Loucy (cell line): Measurements from ENCODE around the gene RUSF1.

ENCODE experiments used
- CTCF ChIP-seq: fragments of 200-600 bp; sonication (generic); conservative IDR thresholded peaks from 2 replicates; pipeline ENCODE4 v1.5.1; 2014; ENCODE audit warnings: mild to moderate bottlenecking, antibody characterized with exemption, low read length
- EZH2phosphoT487 ChIP-seq: fragments of 200-600 bp; IDR thresholded peaks from 2 replicates; pipeline ENCODE4 v1.6.1; 2018; ENCODE audit warnings: antibody characterized with exemption, mild to moderate bottlenecking, moderate library complexity, borderline replicate concordance

GRCh38 chr16:31519759-31520431, 11.7 kb upstream of the RUSF1 start:
- TF ChIP-seq CTCF (no peak), EZH2phosphoT487 (no peak)
